HG03520 (cell line): ENCODE data around the gene MOB3B.
"Not testable (repeated sequence)": the region's sequence is repeated elsewhere in the genome, so short reads cannot be mapped to it uniquely, and the experiment has no call there.

ENCODE experiments used
- ATAC-seq: cut with Tn5 transposase; IDR thresholded peaks from one replicate; pipeline ENCODE4 v1.9.1; 2021; ENCODE audit warnings: mild to moderate bottlenecking, moderate library complexity; ENCODE audit not compliant: unreplicated experiment

The MOB3B gene

GRCh38 chr9:27519466-27520465, 9.8 kb downstream of the MOB3B start:
- ATAC-seq, result no peak

- ATAC-seq, result no peak
These were observed 10.8 kb downstream of the MOB3B start for GRCh38 chr9:27518809-27519208.

- no peak for ATAC-seq
These were observed 11.6 kb downstream of the MOB3B start for GRCh38 chr9:27518006-27518405.

GRCh38 chr9:27514551-27514950, 15.1 kb downstream of the MOB3B start:
- ATAC-seq, result no peak

- no peak for ATAC-seq
These were observed 17.8 kb downstream of the MOB3B start for GRCh38 chr9:27511771-27512170.

- ATAC-seq, result no peak
These were observed 18.8 kb downstream of the MOB3B start for GRCh38 chr9:27510780-27511179.

GRCh38 chr9:27506981-27507380, 22.6 kb downstream of the MOB3B start:
- no peak for ATAC-seq

- no peak for ATAC-seq
These were observed 23.9 kb downstream of the MOB3B start for GRCh38 chr9:27505744-27506161.

- ATAC-seq, result no peak
These were observed 25.4 kb downstream of the MOB3B start for GRCh38 chr9:27504259-27504658.

- ATAC-seq, result no peak
These were observed 26.0 kb downstream of the MOB3B start for GRCh38 chr9:27503623-27504022.

GRCh38 chr9:27500902-27501301, 28.7 kb downstream of the MOB3B start:
- ATAC-seq, result not testable (repeated sequence)

GRCh38 chr9:27499451-27499850, 30.2 kb downstream of the MOB3B start:
- ATAC-seq, result no peak

- ATAC-seq, result no peak
These were observed 31.7 kb downstream of the MOB3B start for GRCh38 chr9:27497883-27498417.

GRCh38 chr9:27496135-27496504, 33.5 kb downstream of the MOB3B start:
- ATAC-seq, result no peak

GRCh38 chr9:27495480-27496134, 34.0 kb downstream of the MOB3B start:
- ATAC-seq, result no peak

GRCh38 chr9:27491154-27491553, 38.5 kb downstream of the MOB3B start:
- ATAC-seq, result no peak

GRCh38 chr9:27489087-27489876, 40.3 kb downstream of the MOB3B start:
- ATAC-seq, result peak; percentile 82

- ATAC-seq, result no peak
These were observed 41.7 kb downstream of the MOB3B start for GRCh38 chr9:27487927-27488326.

- no peak for ATAC-seq
These were observed 42.4 kb downstream of the MOB3B start for GRCh38 chr9:27487128-27487640.

- ATAC-seq, result peak; percentile 72
These were observed 44.5 kb downstream of the MOB3B start for GRCh38 chr9:27485158-27485557.

- ATAC-seq, result no peak
These were observed 46.0 kb downstream of the MOB3B start for GRCh38 chr9:27483576-27483975.
